Suprapubic skin (tissue), 4 donors: Measurements from ENCODE around the gene TIPARP. TPM values are rescaled to one million over a fixed set of nuclear protein-coding genes. Genes with fewer than 3 reads are reported as not detected.

ENCODE experiments used
- DNase-seq, 2 donors: peaks; one replicate each; pipeline ENCODE4 v3.0.0-alpha.2; 2019; ENCODE audit warnings: low spot score in 2 of 2
- H3K27ac ChIP-seq: fragments of 200-600 bp; sonication (generic); one replicate; pipeline ENCODE4 v1.5.1; 2019
- H3K27me3 ChIP-seq: fragments of 200-600 bp; sonication (generic); one replicate; pipeline ENCODE4 v1.5.1; 2019
- H3K36me3 ChIP-seq: fragments of 200-600 bp; sonication (generic); one replicate; pipeline ENCODE4 v1.5.1; 2019
- H3K4me1 ChIP-seq: fragments of 200-600 bp; sonication (generic); one replicate; pipeline ENCODE4 v1.5.1; 2019
- H3K4me3 ChIP-seq: fragments of 200-600 bp; sonication (generic); one replicate; pipeline ENCODE4 v1.5.1; 2019; ENCODE audit warnings: mild to moderate bottlenecking
- H3K9me3 ChIP-seq: fragments of 200-600 bp; sonication (generic); one replicate; pipeline ENCODE4 v1.5.1; 2019
- CTCF ChIP-seq, 2 donors: fragments of 200-600 bp in 1 of 2; fragments of 450-650 bp in 1 of 2; sonication (generic) in 1 of 2; IDR thresholded peaks; one replicate each; pipeline ENCODE4 v1.5.1; 2016 to 2019; ENCODE audit warnings: antibody characterized with exemption in 2 of 2, mild to moderate bottlenecking in 1 of 2, moderate library complexity in 1 of 2
- EP300 ChIP-seq: sonication (generic); formaldehyde crosslinking; IDR thresholded peaks from one replicate; pipeline ENCODE4 v1.6.1; 2017; ENCODE audit warnings: antibody characterized with exemption
- POLR2A ChIP-seq, 2 donors: fragments of 450-650 bp; IDR thresholded peaks; one replicate each; pipeline ENCODE4 v1.6.1; 2017; ENCODE audit warnings: antibody characterized with exemption in 2 of 2, mild to moderate bottlenecking in 2 of 2, moderate library complexity in 2 of 2
- POLR2AphosphoS5 ChIP-seq, 3 donors: sonication (generic); formaldehyde crosslinking; IDR thresholded peaks; one replicate each; pipeline ENCODE4 v1.6.1; 2017; ENCODE audit warnings: antibody characterized with exemption in 3 of 3
- WGBS: methylation state at CpG from one replicate; pipeline ENCODE4 v1.1.5; 2018; 5-methylcytosine and 5-hydroxymethylcytosine counted together
- total RNA-seq, 4 donors: library from RNA; depleted of rRNA; stranded (reverse); fragments of >200 nt; gene quantifications; one replicate each; pipeline ENCODE4 v1.1.0, GENCODE V29; 2016

TIPARP gene
- total RNA-seq, 4 donors from 2014 or later, result 85.5 to 152 (median 140) TPM

GRCh38 chr3:156725682-156726081 is 51.3 kb downstream of the TIPARP start:
- no peaks in the 10 kb centered on the region for H3K27me3 ChIP-seq

GRCh38 chr3:156726456-156726855 is 52.1 kb downstream of the TIPARP start:
- DNase-seq, result no peak

More at GRCh38 chr3:156725682-156726081, 51.3 kb downstream of the TIPARP start:
- Histone ChIP-seq H3K27ac (no peak overlapping the region), H3K36me3 (no peaks in the 10 kb centered on the region), H3K4me1 (peaks cover 15% of the 10 kb centered on the region), H3K9me3 (no peaks in the 10 kb centered on the region), H3K4me3 (no peak overlapping the region)
- TF ChIP-seq POLR2AphosphoS5 (IDR thresholded peaks at IDR 0.05), result no peak
- TF ChIP-seq POLR2A (IDR thresholded peaks at IDR 0.05), result no peak
- TF ChIP-seq CTCF (IDR thresholded peaks at IDR 0.05), result no peak
- TF ChIP-seq EP300, result no peak
- WGBS, result 36% methylated on average over 4 of the region's 4 CpGs
- DNase-seq, result no peak

GRCh38 chr3:156727519-156728205 is 53.3 kb downstream of the TIPARP start:
- WGBS, result 69% methylated on average over 3 of the region's 3 CpGs
- no peaks in the 10 kb centered on the region for H3K9me3 ChIP-seq
- TF ChIP-seq EP300 (no peak), POLR2A (IDR thresholded peaks at IDR 0.05) (no peak), POLR2AphosphoS5 (IDR thresholded peaks at IDR 0.05) (no peak)
- no peaks in the 10 kb centered on the region for H3K27me3 ChIP-seq
- H3K4me3 ChIP-seq, result no peak overlapping the region
- no peak overlapping the region for H3K27ac ChIP-seq
- no peak for DNase-seq
- H3K36me3 ChIP-seq, result no peaks in the 10 kb centered on the region
- H3K4me1 ChIP-seq, result peaks cover 15% of the 10 kb centered on the region

More at GRCh38 chr3:156726456-156726855, 52.1 kb downstream of the TIPARP start:
- no peaks in the 10 kb centered on the region for H3K36me3 ChIP-seq
- 73% methylated on average over 1 of the region's 1 CpG for WGBS
- no peaks in the 10 kb centered on the region for H3K27me3 ChIP-seq
- no peak overlapping the region for H3K4me3 ChIP-seq
- TF ChIP-seq CTCF (IDR thresholded peaks at IDR 0.05) (no peak), POLR2A (IDR thresholded peaks at IDR 0.05) (no peak), EP300 (no peak), POLR2AphosphoS5 (IDR thresholded peaks at IDR 0.05) (no peak)
- no peak overlapping the region for H3K27ac ChIP-seq
- peaks cover 15% of the 10 kb centered on the region for H3K4me1 ChIP-seq
- H3K9me3 ChIP-seq, result no peaks in the 10 kb centered on the region

- Histone ChIP-seq H3K27ac (no peak overlapping the region), H3K36me3 (no peaks in the 10 kb centered on the region), H3K4me1 (peaks cover 15% of the 10 kb centered on the region), H3K27me3 (no peaks in the 10 kb centered on the region), H3K9me3 (no peaks in the 10 kb centered on the region), H3K4me3 (no peak overlapping the region)
- DNase-seq, result no peak
- WGBS, result 55% methylated on average over 7 of the region's 7 CpGs
- TF ChIP-seq EP300 (no peak), POLR2AphosphoS5 (IDR thresholded peaks at IDR 0.05) (no peak), CTCF (IDR thresholded peaks at IDR 0.05) (no peak), POLR2A (IDR thresholded peaks at IDR 0.05) (no peak)
These were observed 54.0 kb downstream of the TIPARP start for GRCh38 chr3:156728267-156728985.

- no peaks in the 10 kb centered on the region for H3K9me3 ChIP-seq
- no peak overlapping the region for H3K4me3 ChIP-seq
- no peak overlapping the region for H3K27ac ChIP-seq
- TF ChIP-seq CTCF (IDR thresholded peaks at IDR 0.05), result no peak
- no peak for TF ChIP-seq EP300
- TF ChIP-seq POLR2AphosphoS5 (IDR thresholded peaks at IDR 0.05), result no peak
- TF ChIP-seq POLR2A (IDR thresholded peaks at IDR 0.05), result no peak
- H3K27me3 ChIP-seq, result no peaks in the 10 kb centered on the region
- H3K36me3 ChIP-seq, result no peaks in the 10 kb centered on the region
- peaks cover 15% of the 10 kb centered on the region for H3K4me1 ChIP-seq
- WGBS, result 93% methylated on average over 2 of the region's 2 CpGs
- DNase-seq, result no peak
These were observed 55.2 kb downstream of the TIPARP start for GRCh38 chr3:156729460-156730179.
